Activated CD4-positive, alpha-beta T cell treated with anti-CD3 and anti-CD28 coated beads, Interleukin-2, amount 50 U/mL, for 4 hours (primary cell): ENCODE results near the gene ALDH1L1.

Experiments used
- DNase-seq, 2 experiments: peaks; one replicate each; pipeline ENCODE4 v3.0.0-alpha.2; 2020

Gene ALDH1L1

DNA sequence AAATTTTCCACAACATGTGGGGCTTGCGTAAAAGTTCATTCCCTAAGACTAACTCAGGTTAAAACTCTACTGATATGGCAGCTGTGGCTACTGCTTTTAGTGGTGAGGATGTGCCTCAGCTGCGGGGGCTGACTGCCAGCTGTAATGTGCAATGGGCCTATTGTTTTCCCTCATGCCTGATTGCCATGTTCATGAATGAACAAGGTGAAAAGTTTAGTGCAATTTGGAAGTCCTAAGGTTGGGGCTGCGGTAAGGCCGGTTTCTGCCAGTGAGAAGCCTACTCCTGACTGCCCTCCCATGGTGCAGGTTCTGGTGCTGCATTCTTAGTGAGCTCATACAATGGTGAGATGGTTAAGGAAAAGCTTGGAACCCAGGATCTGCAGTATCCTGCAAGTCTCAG lies 10.9 kb upstream of the ALDH1L1 start:
- no peak for DNase-seq

DNA sequence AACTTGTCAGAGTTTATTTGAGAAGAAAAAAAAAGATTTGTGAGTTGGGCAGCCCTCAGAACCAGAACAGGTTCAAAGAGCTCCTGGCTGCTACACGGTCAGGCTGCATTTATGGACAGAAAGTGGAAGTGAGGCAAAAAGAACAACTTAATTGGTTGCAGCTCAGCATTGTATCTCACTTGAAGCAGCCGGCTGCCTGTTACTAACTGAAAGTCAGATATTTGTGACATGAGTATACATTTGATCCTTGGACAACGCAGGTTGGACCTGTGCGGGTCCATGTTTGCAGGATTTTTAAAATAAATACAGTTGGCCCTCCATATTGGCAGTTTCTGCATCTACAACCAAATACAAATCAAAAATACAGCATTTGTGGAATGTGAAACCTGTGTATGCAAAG lies 7.5 kb upstream of the ALDH1L1 start:
- DNase-seq: no peak

DNA sequence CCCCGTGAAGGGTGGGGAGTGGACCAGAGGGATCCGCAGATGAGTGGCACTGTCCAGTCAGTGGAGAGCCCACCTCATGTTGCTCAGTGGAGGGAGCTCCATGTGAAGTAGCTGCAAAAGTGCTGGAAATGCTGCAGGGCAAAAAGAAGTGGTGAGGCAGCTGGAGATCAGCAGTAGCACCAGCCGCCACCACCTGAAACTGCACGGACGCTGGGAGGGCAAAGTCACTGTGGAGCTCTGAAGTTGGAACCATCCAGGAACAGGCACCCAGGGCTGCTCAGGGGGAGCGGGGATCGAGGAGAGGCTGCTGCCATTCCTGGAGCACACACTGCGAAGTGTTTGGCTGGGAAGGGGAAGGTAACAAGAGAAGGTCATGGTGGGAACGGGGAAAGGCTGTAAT lies 6.4 kb upstream of the ALDH1L1 start:
- no peak for DNase-seq

DNA sequence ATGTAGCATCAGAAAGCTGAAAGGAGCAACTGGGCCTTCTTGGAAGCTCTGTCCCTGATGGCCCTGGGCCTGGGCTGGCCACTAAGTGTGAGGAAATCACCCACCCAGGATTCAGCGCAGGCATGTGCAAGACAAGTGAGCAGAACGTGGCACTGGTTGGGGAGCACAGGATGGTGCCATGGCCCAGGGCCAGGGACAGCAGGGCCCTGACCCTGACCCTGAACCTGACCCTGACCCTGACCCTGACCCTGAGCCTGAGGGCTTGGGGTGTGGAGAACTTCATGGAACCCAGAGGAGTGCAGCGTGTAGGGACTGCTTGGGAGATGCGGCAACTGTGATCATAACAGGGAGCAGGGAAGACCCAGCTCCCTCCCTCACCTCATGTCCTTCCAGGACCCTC lies 5.9 kb upstream of the ALDH1L1 start:
- DNase-seq: no peak

DNA sequence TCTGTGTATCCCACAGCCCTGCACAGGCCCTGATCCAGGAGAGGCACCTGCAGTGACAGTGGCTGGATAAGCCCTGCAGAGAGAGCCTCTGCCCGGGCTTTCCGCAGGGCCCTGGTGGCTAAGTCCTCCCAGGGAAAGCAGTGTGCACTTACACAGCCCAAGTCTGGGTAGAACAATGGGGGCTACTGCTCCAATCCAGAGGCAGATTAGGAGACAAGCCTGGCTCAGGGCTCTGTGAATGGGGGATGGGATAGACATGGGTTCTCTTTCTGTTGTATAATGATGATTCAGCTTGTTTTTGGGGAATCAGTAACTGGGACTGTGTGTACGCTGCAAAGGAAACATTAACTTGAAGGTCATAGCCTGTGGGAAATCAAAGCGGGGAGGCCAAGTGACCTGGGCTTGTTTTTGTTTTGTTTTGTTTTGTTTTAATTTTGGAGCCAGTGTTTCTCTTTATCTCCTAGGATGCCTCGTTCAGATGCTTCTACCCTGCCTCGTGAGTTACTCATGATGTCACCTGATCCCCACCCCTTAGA lies 4.1 kb upstream of the ALDH1L1 start:
- DNase-seq: no peak

DNA sequence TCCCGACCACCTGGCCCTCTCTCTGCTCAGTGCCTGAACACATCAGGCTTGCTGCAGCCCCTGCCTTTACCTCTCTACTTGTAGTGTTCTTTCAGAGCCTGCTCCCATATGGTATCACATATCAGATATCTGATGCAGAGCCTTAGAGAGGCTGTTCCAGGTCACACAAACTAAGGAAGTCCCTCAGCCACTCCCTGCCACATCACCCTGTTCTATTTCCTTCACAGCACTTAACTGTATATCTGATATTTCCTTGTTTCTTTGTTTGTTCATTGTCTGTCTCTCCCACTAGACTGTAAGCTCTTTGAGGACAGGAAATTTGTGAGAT lies 976 bp upstream of the ALDH1L1 start:
- DNase-seq: no peak

DNA sequence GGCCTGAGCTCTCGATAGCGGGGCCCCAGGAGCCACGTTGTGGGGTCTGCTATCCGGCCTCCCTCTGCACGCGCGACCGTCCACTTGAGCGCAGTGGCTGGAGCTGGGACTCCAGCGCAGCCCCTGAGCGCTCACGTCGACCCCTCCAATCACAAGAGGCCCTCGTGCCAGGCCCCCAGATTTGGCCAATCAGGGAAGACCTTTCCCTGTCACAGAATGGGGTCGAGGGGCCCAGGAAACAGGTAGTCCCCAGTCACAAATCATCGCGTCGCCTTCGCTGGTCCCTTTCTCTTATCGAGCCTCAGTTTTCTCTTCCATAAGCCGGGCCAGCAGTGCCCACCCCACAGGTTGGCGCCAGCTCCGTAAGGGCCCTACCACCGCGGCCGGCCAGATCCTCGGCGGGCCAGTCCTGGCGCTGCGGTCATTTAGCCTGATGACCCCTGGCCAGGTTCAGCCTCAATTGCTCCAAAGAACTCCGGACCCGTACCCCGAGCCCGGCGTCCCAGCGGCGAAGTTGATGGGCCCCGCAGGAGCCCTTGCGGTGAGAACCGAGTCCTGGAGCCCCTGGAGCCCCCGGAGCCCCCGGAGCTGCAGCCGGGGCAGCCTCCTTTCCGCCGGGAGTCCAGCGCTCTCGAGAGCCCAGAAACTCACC lies 435 bp downstream of the ALDH1L1 start:
- no peak for DNase-seq

DNA sequence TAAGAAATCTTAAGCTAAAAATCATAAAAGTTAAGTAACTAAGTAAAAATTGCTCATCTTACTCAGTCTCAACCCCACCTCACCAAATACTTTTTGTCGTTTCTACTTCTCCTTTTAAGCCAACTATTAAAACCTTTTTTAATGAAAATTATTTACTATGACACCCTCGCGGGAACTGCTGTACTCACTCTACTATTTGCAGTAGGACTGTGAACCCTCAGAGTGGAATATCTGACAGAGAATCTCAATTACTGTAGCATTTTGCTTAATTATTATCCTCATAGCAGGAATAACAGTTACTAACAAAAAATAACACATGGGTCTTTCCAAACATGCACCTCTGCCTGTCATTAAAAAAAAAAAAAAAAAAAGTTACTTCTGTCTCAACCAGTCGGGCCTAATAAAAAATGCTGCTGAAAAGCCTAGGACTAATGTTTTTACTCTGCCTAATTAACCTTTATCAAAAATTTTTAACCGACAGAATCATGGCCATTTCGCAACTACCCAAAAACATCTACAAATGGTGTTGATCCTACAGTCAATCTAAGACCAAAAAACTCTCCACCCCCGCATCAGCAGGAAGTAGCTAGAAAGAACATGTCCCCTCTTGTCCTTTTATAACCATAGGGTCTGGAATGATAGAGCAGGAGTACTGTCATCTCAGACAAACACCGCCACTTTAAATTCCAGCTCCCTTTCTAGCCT lies 10.2 kb downstream of the ALDH1L1 start:
- no peak for DNase-seq

DNA sequence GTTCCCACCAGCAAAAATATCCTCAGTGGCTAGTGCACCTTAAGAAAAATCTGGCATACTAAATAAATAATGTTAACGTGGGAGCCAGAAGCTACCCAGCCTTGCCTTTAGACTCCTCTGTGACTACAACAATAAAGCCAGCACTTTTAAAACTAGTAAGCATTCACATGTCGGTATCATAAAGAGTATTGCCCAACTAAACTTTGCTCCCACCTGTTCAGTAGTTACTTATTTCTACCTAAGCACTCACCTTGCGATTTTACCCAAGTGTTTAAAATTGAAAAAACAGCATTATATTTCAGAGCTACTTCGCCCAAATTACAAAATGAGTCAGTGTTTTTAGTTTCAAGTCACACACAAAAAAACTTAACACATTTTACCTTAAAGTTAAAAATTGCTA lies 12.8 kb downstream of the ALDH1L1 start:
- no peak for DNase-seq

DNA sequence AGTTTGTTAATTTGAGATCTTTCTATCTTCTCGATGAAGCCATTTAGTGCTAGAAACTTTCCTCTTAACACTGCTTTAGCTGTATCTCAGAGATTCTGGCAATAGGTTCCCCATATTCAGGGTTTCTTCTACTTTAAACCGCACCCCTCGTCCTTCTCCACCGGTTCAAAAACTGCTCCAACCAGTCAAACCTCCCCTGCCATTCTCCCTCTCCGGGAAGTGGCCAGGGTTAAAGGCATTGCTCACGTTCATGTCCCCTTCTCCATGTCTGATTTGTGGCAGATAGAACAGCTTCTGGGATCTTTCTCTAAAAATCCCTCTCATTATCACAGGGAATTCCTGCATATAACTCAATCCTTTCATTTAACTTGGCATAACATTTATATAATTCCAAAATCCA lies 14.4 kb downstream of the ALDH1L1 start:
- no peak for DNase-seq

DNA sequence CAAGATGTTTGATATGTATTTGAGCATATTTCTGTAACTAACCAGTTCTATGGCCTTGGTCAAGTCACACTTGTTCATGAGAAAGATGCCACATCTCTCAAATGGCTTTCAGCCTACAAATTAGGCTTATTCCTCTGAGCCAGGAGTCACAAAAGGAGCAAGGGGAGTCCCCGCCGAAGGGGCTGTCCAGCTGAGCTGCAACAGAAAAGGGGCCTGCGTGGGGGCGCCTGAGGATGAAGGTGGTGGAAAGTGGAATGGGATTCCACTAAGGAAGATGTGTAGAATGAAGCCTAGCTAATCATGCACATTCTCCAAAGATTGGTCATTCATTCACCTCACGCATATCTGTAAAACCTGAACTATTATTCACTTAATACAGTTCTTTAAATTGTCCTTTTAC lies 19.1 kb downstream of the ALDH1L1 start:
- DNase-seq: no peak

DNA sequence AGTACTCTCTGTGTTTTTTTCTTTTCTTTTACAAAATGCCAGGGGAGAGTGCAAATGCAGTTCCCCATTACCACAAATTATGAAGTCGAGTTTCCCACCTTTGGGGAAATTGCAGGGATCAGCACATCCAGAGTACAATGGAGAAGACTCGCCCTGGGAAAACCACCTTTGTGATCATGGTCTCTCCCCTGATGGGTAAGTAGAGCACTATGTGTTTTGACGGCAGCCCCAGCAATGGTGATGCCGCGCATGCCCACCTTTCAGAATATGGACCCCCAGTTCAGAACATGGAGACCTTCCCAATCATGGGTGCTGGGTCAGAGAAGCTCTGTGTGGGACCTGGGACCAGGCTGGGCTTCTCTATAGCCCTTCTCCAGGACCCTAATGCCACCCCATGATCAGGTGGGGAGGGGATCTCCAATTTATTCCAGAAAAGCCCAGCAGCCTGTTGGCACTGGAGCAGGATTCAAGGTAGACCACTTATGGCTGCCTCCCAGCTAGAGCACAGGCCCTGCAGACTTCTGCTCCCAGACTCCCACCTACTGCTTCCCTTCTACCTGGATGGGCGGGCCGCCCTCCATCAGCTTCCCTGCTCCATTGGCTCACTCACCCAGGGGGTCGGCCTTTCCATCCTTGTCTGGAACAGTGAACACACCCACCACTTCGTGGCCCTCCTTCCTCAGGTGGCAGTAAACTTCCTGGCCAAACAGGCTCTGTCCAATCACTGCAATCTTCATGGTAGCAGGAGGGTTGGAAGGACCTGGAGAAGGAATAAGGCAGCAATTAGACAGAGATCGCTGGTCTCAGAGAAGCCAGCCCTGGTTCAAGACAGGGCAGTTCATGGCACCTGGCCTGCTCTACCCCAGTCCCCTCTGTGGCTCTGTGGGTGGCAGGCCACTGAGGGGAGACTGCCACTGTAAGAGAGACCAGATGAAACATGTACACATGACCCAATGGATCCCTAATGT lies 19.9 kb downstream of the ALDH1L1 start:
- no peak for DNase-seq

DNA sequence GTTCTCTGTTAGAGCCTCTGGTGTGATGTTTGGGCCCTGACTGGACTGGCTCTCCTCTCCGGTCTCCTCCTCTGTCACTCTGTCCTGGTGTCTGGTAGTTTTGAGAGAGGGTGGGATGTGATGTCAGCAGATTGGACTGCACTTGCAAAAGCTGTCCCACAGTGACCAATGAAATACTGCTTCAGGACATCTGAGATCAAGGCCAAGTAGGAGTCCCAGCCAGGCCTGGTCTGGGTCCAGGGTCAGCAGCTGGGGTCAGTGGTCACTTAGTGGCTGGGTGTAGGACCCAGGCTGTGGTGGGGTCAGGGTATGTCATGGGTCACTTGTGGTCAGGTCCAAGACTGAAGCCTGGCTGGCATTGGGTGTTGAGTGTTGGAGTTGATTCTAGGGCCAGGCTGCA lies 20.9 kb downstream of the ALDH1L1 start:
- DNase-seq: no peak

DNA sequence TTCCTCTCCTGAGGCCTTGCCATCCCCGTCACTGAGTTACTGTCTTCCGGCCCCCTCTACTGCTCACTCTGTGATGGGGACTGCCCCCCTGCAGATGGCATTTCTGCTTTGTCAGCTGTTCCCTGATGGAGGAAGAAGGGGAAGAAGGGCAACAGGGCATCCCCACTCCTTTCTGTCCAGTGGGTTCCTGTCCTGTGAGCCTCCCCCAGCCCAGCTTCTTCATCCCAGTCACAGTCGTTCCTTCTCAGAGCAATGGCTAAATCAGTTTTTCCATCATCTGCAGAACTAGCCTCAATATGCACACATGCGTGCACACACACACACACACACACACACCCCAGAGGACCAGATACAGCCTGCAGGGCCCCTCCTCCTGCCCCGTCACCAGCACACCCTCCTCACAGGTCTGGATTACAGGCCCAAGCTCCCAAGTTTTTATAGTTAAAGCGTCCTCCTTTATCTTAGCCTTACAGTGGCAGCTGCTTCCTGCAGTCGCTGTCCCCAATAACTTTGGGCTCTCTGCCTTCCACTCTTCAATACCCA lies 21.4 kb downstream of the ALDH1L1 start:
- DNase-seq: no peak

DNA sequence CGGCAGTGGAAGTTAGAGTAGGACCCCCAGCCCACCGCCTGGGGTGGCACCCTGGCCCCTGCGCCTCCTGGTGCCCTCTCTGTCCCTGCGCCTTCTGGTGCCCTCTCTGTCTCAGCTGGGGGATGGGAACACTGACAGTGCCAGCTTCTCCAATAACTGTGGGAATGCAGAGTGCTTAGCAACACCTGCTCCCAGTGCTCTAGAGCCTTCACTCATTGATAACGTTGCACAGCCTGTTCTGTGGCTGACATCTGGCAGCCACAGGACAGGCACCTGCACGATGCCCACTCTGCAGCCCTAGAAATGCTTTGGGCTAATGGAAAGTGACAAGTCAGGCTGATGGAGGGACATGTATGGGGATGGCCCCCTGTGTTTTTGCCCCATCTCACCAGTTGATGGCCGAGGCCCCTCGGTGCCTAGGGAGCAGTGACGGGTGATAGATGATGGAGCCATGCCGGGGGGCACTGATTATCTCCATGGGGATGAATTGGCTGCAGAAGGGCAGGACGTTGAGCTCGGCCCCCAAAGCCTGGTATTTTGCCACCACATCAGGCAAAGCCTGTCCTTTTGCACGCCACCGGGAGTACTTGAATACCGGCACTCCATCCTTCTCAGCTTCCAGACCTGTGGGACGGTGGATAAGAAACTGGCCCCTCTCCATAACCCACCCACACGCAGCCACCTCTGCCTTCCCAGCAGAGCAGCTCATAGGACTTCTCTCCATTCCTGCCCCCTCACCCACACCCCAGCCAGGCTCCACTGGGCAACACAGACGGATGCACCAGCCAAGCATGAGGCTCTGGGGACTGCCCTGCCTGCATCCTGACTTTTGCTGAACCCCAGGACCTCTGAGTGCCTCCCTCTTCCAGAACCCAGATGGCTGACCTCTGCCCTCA lies 22.1 kb downstream of the ALDH1L1 start:
- DNase-seq: no peak

DNA sequence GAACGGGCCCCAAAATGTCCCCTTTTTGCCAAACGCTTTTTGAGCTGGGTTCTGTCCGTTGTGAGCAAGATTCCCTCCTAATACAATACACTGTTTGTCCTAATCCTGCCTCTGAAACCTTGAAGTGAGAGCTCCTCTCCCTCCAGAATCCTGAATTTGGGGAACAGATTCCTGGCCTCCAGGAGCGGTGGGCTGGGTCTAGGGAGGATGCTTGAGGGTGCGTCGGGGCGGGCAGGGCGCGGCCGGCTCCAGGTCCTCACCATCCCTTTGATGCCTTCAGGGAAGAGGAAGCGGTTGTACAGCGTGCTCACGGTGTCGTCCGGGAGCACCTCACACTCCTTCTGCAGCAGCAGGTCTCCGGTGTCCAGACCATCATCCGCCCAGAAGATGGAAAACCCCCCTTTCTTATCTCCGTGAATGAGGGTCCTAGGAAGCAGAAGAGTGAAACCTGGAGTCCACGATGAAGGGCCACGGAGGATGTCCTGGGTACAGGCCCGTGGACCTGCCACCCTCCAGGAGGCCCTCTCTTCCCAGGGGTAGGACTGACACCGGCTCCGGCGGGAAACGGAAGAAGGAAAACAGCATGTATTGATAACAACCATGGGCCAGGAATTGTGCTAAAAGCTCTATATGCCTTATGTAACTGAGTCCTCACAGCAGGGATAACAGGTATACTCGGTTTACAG lies 23.2 kb downstream of the ALDH1L1 start:
- DNase-seq: no peak

DNA sequence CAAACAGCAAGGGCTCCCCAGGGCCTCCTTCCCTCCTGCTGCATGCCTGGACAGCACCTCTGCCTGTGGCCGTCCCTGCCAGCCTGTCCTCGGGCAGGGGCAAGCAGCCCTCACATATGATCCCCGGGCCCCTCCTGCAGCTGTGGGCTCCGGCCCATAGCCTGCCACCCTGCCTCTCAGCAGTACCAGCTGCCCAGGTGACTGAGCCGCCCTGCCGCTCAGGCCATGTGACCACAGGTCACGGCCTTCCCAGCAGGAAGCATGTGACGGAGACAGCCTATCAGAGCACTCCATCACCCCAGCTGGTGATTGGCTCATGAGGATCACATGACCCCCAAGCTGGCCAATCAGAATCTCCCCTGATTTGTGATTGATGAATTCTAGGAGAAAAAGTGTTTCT lies 23.9 kb downstream of the ALDH1L1 start:
- DNase-seq: no peak

DNA sequence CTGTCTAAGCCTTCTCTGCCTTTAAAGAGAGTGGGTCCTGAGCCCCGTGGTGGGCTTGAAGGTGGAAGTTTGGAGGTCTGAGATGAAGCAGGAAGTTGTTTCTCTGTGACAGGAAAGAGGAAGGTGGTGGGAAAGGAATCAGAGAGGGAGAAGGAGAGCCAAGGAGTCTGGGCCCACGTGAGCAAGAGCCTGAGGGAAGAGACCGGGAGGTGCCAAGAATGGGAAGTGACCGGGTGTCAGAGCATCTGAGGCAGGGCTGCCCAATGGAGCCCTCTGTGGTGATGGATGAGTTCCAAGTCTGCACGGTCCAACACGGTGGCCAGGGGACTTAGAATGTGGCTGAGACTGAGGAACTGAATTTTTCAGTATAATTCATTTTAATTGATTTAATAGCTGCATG lies 24.6 kb downstream of the ALDH1L1 start:
- DNase-seq: no peak

DNA sequence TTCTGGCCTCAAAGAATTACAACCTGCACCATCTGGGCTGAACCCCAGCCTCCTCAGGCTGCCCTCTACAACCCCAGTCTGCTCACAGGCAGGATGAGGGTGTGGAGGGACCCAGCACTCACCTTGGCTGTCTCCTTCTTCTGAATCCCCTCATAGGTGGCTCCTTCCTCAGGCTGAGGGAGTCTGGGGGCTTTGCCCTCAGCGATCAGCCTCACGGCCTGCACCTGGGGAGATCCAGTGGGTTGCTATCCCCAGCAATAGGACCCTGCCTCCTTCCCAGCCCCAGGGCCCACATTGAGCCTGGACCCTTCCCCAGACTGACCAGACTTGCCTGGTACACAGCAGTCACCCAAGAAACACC lies 25.1 kb downstream of the ALDH1L1 start:
- no peak for DNase-seq

DNA sequence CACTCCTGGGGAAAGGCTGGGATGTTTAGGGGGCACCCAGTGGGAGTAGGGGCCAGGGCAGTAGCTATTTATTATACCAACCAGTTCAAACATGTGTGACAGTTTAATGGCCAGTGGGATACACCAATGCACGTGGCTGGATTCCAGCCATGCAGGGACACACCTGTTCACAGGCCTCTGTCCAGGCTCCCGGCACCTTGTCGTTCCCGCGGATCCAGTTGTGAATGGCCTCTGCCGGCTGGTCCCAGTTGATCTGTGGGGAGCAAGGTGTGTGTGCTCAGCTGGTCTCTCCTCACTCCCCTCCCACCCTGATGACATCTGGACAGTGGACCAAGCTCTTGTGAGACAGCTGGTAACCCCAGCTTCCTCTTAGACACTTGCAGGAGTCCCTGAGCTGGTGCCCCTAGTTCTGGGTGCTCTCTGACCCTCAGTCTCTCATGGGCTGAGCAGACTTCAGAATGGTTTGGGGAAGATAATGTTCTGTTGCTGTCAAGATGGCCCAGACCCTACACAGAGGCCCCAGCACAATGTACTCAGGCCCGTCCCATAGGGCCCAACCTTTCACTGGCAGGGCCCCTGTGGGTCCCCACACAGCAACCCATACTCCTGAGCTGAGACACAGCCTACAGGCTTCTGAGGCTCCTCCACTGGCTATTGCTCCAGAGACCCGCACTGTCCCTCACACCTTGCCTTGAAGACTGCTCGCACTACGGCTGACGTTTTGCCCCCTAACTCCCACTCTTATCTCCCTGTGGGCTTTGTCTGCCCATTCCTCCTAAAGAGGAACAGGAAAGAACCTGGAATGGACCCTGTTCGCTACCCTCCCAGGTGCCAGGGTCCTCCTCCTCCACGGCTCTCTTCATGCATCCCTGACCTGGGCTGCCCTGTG lies 25.8 kb downstream of the ALDH1L1 start:
- no peak for DNase-seq
